DMS79 treated with DMSO at 0.1 percent for 48 hours (cell line): Measurements from ENCODE around the gene POPDC2.
"Not testable (repeated sequence)": the region's sequence is repeated elsewhere in the genome, so short reads cannot be mapped to it uniquely, and the experiment has no call there.

ENCODE experiments used
- DNase-seq: peaks from one replicate; lab custom pipeline; 2025; lab: John Stamatoyannopoulos, UW

Gene POPDC2

GRCh38 chr3:119613201-119613600, 47.2 kb downstream of the POPDC2 start:
- no peak for DNase-seq

GRCh38 chr3:119611664-119612063, 48.7 kb downstream of the POPDC2 start:
- DNase-seq, result no peak

- DNase-seq, result no peak
Measured at GRCh38 chr3:119609301-119609700, 51.1 kb downstream of the POPDC2 start.

- peak; percentile 13 for DNase-seq
Measured at GRCh38 chr3:119608405-119609000, 51.9 kb downstream of the POPDC2 start.

- DNase-seq, result no peak
Measured at GRCh38 chr3:119604878-119605277, 55.5 kb downstream of the POPDC2 start.

- no peak for DNase-seq
Measured at GRCh38 chr3:119602676-119603075, 57.7 kb downstream of the POPDC2 start.

DNA sequence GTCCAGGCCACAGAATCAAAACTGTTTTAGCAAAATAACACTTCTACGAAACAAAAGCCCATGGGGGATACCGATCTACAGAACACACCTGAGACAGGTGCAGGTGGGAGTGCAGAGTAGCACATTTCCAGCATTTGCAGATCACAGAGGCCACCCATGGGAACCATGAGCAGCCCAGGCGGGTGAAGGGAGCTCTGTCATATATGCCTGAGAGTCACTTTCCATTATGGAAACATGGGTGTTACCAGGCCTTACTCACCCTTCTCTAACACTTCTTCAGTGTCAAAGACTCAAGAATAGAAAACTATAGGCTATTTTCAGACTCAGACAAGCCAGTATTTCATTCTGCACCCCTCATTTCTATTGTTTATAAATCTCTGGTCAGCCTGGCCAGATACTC, 59.2 kb downstream of the POPDC2 start:
- no peak for DNase-seq

GRCh38 chr3:119600732-119601131, 59.7 kb downstream of the POPDC2 start:
- DNase-seq, result no peak

GRCh38 chr3:119599558-119600174, 60.7 kb downstream of the POPDC2 start:
- DNase-seq, result no peak

- no peak for DNase-seq
Measured at GRCh38 chr3:119598410-119599098, 61.8 kb downstream of the POPDC2 start.

GRCh38 chr3:119597548-119598288, 62.7 kb downstream of the POPDC2 start, which contains the start of gene PLA1A:
PLA1A (plus strand) TSS chr3:119597885; CDS start chr3:119597914, 29 bp downstream.
- no peak for DNase-seq

DNA sequence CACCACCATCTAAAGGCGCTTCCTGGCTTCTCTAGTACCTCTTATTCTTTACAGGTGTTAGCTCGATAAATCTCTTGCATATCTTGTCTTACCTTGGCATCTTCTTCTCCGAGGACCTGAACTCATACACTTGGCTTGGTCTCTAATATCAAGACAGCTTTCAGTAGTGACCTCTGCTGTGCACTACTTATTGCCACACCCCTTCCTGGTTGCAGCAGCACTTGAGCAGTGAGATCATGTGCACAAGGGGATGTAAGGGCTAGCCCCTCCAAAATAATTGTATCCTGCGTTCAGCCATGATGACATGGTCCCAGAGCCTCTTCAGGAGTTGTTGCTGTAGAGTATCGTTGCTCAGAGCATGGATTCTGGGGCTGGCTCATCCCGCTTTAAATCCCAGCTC, 64.0 kb downstream of the POPDC2 start:
- DNase-seq, result no peak

DNA sequence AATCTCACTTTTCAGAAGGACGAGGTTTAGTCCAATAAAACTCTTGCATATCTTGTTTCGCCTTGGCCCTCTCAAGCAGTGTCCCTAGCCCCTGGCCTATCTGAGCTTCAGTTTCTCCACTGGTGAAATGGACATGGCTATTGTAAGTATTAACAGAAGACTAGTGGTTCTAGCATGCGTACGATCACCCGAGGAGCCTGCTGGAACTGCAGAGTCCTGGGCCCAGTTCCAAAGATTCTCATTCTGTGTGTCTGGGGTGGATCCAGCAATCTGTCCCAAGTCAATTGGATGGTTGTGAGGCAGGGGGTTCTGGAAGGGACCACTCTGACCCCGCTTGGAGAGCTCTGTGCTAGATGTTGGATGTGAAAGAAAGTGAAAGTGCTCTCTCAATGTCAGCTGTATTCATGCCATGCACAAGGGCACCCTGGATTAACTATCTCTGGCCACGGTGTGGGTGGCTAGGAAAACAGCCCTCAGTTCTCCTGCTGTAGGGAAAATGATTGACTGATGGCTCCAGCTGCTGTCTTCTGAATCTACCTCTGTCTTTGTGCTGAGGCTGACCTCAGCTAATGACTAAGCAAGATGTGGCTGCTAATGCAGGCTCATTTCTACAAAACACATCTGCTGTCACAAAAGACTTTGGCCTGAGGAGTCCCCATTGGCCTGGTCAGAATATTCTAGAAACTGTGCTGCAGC, 64.6 kb downstream of the POPDC2 start:
- DNase-seq, result no peak

DNA sequence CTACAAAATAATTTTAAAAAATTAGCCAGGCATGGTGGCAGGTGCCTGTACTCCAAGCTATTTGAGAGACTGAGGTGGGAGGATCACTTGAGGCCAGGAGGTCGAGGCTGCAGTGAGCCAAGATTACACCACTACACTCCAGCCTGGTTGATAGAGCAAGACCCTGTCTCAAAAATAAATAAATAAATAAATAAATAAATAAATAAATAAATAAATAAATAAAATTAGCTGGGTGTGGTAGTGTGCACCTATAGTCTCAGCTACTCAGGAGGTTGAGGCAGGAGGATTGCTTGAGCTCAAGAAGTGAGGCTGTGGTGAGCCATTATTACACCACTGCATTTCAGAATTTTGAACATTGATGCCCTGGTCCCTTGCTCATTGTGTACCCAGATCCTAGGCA, 65.5 kb downstream of the POPDC2 start:
- DNase-seq, result not testable (repeated sequence)

DNA sequence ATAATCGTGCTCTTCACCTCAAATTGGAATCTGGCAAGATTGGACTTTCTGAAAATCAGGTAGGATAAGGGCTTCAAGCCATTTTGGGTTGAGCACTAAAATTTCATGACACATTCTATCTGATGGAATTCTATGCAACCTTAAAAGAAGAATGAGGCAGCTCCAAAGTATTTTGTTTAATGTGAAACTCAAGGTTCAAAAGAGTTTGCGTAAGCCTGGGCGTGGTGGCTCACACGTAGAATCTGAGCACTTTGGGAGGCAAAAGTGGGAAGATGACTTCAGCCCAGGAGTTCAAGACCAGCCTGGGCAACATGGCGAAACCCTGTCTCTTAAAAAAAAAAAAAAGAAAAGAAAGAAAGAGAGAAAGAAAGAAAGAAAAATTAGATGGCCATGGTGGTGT, 66.3 kb downstream of the POPDC2 start:
- DNase-seq, result no peak

DNA sequence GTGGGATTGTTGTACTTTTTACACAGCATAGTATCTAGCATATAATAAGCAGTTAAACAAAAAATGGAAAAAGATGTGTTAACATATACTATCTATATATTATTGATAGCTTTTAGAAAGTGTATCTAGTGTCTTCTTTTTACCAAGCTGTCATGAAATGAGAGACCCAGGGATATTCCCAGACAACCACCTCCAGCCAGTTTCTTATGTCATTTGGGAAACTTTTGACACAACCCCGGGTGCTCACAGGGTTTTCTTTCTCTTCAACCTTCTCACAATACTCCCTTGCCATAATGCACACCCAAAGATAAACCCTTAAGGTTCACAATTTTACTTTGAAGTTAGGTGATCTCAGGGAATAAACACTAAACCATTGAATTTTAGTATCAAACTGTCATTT, 67.5 kb downstream of the POPDC2 start:
- no peak for DNase-seq
